CD4-positive, alpha-beta T cell treated with Interleukin-21 for 1 hour (primary cell): ENCODE data around the gene D2HGDH.
"Not testable (repeated sequence)": the region's sequence is repeated elsewhere in the genome, so short reads cannot be mapped to it uniquely, and the experiment has no call there.

ENCODE experiments used
- DNase-seq: peaks from one replicate; pipeline ENCODE4 v3.0.0-alpha.2; 2020

Gene D2HGDH

DNA sequence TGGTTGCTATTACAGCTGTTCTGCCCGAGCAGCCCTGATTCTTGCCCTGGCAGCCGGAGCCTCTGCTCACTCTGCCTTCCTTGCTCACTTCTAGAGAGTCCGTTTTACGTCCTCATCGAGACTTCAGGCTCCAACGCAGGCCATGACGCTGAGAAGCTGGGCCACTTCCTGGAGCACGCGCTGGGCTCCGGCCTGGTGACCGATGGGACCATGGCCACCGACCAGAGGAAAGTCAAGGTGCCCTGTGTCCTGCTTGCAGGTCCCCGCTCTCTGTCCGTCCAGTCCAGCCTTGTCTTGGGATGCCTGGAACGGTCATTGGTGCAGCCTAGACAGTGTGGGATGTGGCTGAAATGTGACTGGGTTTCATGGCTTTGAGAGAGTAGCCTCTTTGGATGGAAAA lies 16.7 kb downstream of the D2HGDH start:
- DNase-seq, result no peak

GRCh38 chr2:241751776-241752175 lies 17.3 kb downstream of the D2HGDH start:
- DNase-seq, result no peak

- DNase-seq, result no peak
Measured at GRCh38 chr2:241752253-241752652, 17.8 kb downstream of the D2HGDH start.

DNA sequence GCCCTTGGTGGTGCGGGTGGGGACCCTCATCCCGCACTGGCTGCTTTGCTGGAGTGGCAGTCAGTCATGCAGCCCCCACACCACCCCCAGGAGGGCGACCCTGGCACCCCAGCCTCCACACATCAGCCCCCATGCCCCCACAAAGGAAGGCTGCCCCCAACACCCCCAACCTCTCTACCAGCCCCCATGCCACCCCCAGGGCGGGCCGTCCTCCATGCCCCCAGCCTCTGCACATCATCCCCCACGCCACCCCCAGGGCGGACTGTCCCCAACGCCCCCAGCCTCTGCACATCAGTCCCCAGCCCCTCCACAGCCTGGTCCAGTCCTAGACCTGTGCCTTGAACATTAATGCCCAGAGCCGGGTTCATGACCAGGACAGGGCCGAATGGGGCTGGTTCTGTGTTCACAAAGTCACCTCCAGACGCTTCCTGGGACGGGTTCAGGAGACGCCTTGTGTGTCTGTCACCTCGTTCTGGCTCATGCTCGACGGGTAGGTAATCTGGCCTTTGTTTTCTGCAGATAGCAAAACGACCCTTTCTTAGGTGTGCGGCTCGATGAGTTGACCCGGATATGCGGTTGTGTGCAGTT lies 18.4 kb downstream of the D2HGDH start:
- no peak for DNase-seq

GRCh38 chr2:241753493-241753892 lies 19.1 kb downstream of the D2HGDH start:
- no peak for DNase-seq

DNA sequence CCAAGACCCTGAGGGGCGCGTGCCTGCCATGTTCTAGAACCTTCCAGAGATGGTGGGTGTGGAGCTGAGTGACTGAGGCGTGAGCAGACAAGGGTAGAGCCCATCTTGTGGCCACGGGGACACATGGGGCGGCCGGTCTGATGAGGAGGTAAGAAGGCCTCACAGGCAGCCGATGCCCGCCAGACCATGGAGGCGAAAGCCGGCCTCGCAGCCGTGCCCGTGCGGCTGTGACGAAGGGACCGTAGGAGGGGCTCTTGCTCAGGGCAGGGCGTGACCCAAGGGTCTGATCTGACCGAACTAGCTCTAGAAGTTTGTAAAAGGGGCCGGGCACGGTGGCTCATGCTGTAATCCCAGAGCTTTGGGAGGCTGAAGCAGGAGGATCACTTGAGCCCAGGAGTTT lies 19.6 kb downstream of the D2HGDH start:
- no peak for DNase-seq

DNA sequence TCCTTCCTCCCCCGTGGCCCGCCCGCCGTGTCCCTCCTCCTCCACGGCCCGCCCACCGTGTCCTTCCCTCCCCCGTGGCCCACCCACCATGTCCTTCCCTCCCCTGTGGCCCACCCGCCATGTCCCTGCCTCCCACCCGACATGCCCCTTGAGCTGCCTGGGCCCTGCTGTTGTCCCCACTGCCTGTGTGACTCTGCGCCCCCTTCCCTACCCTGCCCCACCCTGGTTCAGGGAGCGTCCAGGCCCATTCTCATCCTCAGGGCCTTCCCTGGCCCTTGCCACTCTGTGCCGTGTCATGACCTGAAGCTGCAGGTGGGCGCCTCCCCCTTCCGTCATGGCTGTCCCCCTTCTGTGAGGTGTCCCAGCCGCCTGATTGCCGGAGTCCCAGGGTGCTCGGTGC lies 20.7 kb downstream of the D2HGDH start:
- no peak for DNase-seq

- DNase-seq, result no peak
Measured at GRCh38 chr2:241755777-241756176, 21.3 kb downstream of the D2HGDH start.

GRCh38 chr2:241759067-241759807 lies 24.8 kb downstream of the D2HGDH start:
- DNase-seq, result no peak

DNA sequence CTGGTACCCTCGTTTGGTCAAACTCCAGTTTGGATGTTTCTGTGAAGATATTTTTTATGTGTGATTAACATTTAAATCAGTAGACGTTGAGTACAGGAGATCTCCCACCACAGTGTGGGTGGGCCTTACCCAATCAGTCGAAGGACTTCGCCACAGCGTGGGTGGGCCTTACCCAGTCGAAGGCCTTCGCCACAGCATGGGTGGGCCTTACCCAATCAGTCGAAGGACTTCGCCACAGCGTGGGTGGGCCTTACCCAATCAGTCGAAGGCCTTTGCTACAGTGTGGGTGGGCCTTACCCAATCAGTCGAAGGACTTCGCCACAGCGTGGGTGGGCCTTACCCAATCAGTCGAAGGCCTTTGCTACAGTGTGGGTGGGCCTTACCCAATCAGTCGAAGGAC lies 25.5 kb downstream of the D2HGDH start:
- not testable (repeated sequence) for DNase-seq

- no peak for DNase-seq
Measured at GRCh38 chr2:241760301-241760771, 25.9 kb downstream of the D2HGDH start.

GRCh38 chr2:241762321-241762932 lies 28.0 kb downstream of the D2HGDH start:
- DNase-seq, result peak; percentile 40

DNA sequence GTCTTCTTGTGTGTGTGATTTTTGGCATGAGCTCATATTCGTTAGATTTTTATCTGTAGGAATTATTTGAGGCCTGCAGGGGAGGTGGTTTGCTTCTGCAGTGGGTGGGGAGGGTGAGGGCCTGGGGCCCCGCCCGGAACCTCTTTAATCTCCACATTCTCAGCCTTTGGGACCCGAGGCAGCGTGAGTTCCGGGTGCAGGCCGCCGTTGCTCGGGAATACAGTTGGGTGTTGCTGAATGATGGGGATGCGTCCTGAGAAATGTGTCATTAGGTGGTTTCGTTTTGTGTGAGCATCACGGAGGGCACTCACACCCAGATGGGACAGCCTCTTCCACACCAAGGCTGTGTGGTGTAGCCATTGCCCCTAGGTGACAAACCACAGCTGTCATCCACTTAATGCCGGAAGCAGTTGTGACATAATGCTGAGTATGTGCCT lies 28.5 kb downstream of the D2HGDH start:
- peak; percentile 86 for DNase-seq

DNA sequence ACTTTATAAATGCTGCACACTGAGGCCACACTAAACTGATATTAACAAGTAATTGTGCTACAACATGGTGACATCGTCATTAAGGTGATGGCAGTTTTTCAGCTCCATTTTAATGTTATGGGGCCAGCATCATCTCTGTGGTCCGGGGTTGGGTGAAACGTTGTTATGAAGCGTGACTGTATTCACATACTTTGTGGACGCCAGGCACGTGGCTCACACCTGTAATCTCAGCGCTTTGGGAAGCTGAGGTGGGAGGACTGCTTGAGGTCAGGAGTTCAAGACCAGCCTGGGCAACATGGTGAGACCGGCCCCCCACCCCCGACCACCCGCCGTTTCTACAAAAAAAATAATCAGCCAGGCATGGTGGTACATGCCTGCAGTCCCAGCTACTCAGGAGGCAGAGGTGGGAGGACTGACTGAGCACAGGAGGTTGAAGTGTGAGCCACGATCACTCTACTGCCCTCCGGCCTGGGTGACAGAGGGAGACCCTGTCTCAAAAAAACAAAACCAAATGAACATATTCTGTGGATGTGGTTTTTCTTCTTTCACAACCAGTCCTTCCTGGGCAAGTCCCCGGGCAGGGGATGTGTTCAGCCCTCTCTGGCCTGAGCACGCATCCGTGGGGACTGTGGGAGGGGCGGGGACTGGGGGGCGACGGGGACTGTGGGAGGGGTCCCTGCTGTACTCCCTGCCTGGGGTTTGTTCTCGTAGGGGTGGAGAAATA lies 29.3 kb downstream of the D2HGDH start:
- peak; percentile 54 for DNase-seq

DNA sequence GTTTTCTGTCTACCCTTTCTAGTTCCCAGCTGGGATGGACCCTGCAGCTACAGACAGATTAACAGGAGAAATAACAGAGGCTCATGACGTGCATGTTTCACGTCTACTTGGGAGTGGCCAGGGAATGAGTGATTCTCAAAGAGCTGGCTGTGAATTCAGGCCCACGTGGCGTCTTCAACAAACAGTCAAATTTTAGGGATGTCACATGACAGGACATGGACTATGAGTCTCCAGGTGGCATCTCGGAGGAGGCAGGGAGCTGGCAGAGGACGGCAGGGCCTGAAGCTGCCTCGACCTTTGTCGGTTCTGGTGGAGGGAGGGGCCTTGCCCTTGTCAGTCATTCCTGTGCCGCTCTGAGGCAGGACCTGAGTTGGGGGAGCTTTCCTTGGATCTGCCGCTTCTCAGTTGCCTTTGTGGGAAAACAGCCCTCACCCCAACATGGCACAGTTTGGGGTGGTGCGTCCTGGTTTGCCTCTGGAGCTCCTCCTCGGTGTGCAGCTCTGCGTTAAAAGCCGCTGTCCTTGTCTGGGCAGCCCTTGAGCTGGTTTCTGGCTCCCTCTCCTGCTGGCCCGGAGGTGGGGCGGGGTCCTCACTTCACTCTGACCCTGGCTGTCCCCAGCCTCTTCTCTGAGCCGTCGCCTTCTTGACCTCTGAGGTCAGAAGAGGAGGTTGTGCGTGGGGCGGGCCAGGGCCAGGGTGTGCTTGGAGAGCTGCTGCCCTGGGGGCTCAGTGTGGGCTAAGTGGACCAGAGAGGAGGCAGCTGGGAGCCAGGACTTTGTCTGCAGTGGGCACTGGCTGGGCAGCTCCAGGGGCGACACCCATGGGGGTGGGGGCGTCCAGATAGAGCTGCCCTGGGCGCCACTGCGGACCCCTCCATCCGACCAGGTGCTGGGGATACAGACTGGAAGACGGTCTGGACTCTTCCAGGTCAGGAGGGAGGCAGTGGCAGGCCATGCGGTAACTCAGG lies 30.1 kb downstream of the D2HGDH start:
- no peak for DNase-seq

DNA sequence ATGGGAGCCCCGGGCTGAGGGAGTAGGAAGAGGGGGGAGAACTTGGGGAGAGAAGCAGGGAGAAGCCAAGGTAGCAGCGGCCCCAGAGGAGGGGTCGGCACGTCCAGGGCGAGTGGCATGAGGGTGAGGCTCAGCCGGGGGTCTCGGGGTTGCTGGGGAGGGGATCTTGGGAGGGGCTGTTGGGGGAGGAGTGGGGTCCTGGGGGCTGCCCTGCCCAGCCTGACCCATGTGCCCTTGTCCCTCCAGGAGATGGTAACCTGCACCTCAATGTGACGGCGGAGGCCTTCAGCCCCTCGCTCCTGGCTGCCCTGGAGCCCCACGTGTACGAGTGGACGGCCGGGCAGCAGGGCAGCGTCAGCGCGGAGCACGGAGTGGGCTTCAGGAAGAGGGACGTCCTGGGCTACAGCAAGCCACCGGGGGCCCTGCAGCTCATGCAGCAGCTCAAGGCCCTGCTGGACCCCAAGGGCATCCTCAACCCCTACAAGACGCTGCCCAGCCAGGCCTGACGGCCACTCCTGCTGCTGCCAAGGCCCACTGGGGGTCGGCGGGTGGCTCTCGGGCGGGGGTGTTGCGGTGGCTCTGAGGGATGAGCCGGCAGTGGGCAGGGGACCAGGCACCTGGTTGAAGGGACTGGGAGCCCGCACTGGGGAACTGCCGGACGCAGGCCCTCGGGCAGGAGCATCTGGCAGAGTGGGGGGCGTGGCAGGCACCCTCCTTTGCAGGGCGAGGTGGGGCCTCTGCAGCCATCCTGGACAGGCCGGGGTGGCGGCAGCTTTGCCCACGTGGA lies 33.2 kb downstream of the D2HGDH start:
- DNase-seq, result no peak

GRCh38 chr2:241768251-241768711 lies 33.9 kb downstream of the D2HGDH start:
- DNase-seq, result no peak

GRCh38 chr2:241768850-241769249 lies 34.4 kb downstream of the D2HGDH start:
- DNase-seq, result no peak

- DNase-seq, result no peak
Measured at GRCh38 chr2:241769819-241770184, 35.4 kb downstream of the D2HGDH start.

DNA sequence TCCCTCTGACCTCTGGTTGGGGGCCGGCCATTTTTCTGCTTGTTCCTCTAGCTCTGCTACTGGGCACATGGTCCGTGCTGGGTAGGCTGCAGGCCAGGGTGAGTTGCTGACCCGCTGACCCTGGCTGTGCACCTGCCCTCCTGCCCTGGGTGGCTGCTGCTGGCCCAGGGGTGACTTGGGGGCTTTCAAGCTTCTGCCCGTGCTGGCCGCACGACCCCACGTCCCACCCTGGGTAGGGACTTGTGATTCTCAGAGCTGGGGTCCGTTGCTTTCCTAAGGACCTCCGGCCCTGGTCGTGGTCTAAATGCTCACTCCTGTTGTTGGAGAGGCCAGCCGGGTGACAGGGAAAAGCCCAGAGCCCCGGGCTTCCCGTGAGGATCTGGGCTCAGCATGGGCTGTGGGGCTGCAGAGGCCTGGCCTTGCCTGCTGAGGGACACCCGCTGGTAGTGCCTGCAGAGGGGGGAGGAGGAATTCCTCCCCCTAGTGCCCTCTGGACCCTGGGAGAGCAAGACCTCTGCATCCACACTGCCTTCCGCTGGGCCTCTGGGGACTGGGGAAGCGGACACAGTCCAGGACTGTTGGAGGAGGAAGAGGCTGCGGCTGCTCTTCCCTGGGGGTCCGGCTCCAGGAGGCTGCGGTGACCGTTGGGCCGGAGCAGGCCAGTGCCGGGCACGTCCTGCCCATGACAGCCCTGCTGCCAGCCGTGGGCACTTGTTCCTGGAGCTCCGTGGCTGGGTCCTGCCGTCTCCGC lies 35.9 kb downstream of the D2HGDH start:
- DNase-seq, result no peak

DNA sequence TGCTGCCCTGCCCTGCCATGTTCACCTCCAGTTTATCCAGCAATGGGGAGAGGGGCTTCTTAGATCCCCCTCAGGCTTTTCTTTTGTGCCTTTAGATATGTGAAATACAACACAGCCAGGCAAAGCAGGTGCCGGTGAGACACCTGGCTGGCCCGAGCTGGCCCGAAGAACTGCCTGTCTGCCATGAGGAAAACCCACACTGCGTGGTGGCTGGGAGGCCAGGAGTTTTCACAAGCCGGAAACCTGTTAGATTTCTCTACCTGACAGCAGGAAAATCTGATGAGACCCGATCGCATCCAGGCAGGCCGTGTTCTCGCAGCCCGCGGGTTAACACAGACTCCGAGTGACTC lies 36.5 kb downstream of the D2HGDH start:
- DNase-seq, result no peak
